GM12874 (cell line): ENCODE measurements around the gene CD36.

Source experiments
- CTCF ChIP-seq: IDR thresholded peaks from 2 replicates; pipeline ENCODE4 v1.5.1; 2011; ENCODE audit warnings: low read depth, mild to moderate bottlenecking, control low read depth, low read length, moderate library complexity; ENCODE audit not compliant: insufficient read depth

Gene CD36

GRCh38 chr7:80612880-80613279 lies 25.6 kb upstream of the CD36 start:
- TF ChIP-seq CTCF = no peak

GRCh38 chr7:80613519-80613918 lies 24.9 kb upstream of the CD36 start:
- no peak for TF ChIP-seq CTCF

GRCh38 chr7:80614851-80615271 lies 23.6 kb upstream of the CD36 start:
- no peak for TF ChIP-seq CTCF

GRCh38 chr7:80618096-80618495 lies 20.3 kb upstream of the CD36 start:
- TF ChIP-seq CTCF = no peak

- TF ChIP-seq CTCF = no peak
Observed at GRCh38 chr7:80619741-80620140, 18.7 kb upstream of the CD36 start.

- no peak for TF ChIP-seq CTCF
Observed at GRCh38 chr7:80622541-80622940, 15.9 kb upstream of the CD36 start.

GRCh38 chr7:80623503-80624252 lies 14.8 kb upstream of the CD36 start:
- no peak for TF ChIP-seq CTCF

GRCh38 chr7:80624763-80625162 lies 13.7 kb upstream of the CD36 start:
- TF ChIP-seq CTCF = no peak
